NCI-H526 treated with DMSO at 0.1 percent for 48 hours (cell line): Measurements from ENCODE around the gene GNG13.
A peak's percentile ranks its signal among the peaks of the same experiment; 100 is the strongest.

Source experiments
- DNase-seq: peaks from one replicate; lab custom pipeline; 2025; lab: John Stamatoyannopoulos, UW

Gene GNG13

GRCh38 chr16:793414-793813, 7.1 kb downstream of the GNG13 start:
- DNase-seq, result no peak

- no peak for DNase-seq
Observed at GRCh38 chr16:792221-792995, 8.1 kb downstream of the GNG13 start.

DNA sequence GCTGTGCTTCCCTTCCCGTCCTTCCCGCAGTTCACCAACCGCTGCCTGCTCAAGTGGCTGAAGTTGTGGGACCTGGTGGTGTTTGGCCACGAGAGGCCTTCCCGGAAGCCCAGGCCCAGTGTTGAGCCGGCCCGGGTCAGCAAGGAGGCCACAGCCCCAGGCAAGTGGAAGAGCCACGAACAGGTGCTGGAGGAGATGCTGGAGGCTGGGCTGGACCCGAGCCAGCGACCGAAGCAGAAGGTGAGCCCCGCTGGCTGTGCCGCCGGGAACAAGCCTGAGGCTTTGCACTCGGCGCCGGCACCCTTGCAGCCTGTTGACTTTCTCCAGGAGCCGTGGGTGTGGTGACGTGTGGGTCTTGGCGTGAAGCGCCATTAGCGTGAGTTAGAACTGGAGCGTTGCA, 9.4 kb downstream of the GNG13 start:
- no peak for DNase-seq

DNA sequence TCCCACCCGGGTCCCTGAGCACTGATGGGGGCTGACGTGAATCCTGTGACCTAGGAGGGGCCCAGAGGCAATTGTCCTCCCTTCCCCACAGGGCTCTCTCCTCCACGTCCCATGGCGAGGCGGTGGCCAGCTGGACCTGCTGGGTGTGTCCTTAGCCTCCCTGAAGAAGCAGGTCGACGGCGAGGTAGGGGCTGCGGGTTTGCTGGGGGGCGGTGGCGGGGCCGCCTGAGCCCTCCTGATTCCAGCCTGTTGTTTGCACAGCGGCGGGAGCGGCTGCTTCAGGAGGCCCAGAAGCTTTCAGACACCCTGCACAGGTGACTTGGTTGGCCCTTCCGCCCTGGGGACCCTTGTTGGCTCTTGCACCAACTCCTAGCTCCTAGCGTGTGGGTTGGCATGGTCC, 10.4 kb downstream of the GNG13 start:
- no peak for DNase-seq

DNA sequence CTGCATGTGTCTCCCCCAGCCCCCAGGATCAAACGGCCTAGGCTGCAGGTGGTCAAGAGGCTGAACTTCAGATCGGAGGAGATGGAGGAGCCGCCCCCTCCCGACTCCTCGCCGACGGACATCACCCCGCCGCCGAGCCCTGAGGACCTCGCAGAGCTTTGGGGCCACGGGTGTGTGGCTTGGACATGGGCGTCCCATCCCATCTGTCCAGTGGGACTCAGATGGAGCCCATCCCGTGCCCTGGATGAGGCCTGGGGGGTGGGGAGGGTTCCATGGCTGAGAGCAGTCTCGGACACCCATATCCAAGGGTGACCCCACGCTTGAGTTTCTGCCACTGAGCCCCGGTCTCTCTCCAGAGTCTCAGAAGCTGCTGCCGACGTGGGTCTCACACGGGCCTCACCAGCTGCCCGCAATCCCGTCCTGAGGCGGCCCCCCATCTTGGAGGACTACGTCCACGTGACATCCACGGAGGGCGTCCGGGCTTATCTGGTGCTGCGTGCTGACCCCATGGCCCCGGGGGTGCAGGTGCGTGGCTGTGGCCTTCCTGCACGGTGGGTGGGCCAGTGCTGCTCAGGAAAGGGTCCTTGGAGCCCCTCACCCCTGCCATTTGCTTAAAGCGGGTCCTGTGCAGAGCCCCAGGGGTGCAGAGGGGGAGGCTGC, 11.2 kb downstream of the GNG13 start:
- DNase-seq, result no peak

DNA sequence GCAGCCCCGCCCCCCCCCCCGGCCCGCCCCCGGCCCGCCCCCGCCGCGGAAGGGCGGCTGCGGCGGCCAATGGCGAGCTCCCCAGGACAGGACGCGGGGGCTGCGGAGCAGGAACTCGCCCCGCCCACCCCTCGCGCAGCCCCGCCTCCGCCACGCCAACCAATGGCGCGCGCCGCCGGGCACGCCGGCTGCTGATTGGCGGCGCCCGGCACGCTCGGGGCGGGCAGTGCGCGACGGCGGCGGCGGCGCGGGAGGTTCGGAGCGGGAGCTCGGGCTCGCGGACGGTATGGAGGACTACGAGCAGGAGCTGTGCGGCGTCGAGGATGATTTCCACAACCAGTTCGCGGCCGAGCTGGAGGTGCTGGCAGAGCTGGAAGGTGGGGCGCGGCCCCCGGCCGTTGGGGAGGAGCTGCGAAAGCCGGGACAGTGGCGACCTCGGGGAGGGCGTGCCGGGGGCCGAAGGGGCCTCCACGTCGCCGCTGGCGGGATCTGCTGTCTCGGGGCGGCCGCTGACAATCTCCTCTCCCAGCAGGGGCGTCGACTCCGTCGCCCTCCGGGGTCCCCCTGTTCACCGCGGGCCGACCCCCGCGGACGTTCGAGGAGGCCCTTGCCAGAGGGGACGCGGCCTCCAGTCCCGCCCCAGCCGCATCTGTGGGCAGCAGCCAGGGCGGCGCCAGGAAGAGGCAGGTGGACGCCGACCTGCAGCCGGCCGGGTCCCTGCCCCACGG, 12.0 kb downstream of the GNG13 start, which contains the start of gene CHTF18:
CHTF18 (plus strand) TSS at position 222 of the 728 bp plus-strand sequence; CDS start at position 287, 65 bp downstream.
- DNase-seq, result peak; percentile 66

GRCh38 chr16:787978-788398, 12.5 kb downstream of the GNG13 start, which contains the start of gene RPUSD1:
Gene RPUSD1, minus strand, starts transcription at chr16:788381. Its CDS starts 644 bp downstream, at chr16:787737.
- no peak for DNase-seq

DNA sequence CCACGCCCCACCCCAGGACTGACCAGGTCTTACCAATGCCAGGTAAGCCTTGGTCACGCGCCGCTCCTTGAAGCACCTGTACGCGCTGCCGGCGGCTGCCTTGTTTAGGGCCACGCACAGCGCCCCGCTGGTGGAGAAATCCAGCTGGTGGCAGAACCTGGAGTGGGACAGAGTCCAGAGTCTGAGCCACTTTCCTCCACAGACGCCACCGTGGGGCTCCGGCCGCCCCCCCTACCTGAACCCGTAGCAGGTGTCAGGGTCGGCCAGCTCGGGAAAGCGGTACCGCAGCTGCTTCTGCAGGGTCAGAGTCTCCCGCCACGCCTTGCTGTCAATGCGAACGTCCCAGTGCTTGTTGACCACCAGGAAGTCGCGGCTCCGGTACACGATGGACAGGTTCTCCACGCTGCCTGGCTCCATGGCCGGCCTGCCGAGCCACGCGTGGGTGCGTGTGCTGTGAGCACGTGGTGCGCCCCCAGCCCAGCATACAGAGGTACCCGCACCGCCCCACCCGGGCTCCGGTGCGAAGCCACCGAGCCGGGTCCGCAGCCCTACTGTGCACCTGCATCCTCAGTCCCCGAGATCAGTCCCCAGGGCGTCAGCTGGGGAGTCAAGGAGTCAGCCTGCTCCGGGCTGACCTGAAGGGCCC, 13.1 kb downstream of the GNG13 start:
- DNase-seq, result no peak

DNA sequence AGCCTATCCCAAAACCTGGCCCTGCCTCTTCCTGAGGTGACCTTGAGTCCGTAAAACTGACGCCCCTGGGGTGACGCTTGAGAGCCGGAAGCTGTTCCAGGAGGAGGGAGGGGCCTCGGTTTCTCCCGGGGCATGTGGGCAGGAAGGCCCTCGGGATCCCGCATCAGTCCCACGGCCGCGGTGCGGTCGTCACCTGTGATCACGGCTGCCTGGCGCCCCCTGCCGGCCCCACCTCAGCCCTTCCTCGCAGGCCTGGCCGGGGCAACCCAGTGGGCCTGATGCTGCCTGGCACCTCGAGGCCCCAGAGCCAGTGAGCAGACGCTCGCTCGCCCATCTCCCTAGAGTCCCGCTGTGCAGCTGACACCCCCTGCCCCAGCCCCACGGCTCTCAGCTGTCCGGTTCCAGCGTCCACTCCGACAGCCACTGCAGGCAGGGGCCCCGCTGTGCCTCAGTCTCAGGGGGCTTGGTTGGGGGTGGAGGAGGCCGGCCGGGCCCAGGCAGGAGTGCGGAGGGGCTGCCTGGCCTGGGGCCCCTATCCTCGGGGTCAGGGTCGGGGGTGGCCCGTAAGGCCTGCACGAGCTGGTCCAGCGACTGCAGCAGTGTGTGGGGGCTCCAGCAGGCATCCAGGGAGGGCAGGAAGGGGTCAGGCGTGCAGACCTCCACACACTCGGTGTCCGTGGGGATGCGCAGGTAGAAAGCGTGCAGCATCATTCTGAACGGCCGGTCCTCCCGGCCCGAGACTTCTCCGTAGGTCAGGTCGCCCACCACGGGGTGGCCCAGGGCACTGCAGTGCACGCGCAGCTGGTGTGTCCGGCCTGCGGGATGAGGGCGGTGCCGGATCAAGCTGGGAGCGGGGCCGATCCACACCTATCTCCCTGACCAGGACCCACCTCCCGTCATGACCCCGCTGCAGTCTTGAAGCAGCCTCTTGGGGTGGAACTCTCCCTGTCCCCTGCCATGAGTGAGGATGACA, 14.7 kb downstream of the GNG13 start:
- peak; percentile 25 for DNase-seq

DNA sequence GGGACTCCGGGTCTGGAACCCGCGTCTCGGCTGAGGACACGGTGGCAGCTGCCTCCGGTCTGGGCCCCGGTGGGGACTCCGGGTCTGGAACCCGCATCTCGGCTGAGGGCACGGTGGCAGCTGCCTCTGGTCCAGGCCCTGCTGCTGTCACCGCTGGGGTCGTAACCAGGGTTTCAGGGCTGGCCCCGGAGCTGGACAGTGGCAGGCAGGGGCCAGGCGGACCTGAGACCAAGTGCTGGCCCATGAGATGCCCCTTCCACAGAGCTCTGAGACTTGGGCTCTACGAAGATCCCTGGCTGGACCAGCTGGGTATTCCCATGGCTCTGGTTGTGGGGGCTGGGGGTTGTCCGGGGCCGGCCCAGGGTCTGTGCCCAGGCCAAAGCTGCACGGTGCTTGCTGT, 16.1 kb downstream of the GNG13 start:
- DNase-seq, result no peak

DNA sequence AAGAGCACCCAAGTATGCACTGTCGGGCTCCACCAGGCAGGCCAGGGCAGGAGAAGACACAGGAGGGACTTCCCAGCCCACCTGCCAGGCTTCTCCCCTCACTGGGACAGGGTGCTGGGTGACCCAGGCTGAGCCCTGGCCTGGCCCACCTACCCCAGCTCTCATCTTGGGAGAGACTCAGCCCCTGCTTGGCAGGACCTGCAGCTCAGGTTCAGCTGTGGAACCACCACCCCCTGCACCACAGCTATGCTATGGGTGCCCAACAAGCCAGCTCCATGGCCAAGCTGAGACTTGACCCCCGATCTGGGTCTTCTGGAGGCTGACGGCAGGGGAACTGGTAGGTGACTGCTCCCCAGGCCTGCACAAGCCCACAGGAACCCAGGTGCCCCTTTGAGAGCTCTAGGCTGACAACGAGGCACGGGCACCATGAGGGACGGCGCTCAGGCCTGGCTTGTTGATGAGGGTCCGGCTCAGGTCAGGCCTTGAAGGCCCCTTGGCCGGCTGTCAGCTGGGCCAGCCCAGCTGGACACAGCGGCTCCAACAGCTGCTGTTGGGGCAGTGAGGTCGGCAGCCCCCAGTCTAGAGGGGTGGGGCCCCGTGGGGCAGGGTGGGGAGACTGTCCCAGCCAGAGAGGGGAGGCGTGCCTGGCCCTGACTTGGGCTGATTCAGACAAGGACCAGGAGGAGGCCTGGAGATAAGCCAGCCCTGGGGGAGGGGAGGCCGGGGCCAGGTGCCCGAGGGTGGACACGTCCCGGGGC, 17.0 kb downstream of the GNG13 start:
- DNase-seq, result no peak

- no peak for DNase-seq
Observed at GRCh38 chr16:782766-783403, 17.6 kb downstream of the GNG13 start.

- DNase-seq, result no peak
Observed at GRCh38 chr16:782258-782657, 18.3 kb downstream of the GNG13 start.

GRCh38 chr16:781346-782010, 19.1 kb downstream of the GNG13 start:
- DNase-seq, result no peak

DNA sequence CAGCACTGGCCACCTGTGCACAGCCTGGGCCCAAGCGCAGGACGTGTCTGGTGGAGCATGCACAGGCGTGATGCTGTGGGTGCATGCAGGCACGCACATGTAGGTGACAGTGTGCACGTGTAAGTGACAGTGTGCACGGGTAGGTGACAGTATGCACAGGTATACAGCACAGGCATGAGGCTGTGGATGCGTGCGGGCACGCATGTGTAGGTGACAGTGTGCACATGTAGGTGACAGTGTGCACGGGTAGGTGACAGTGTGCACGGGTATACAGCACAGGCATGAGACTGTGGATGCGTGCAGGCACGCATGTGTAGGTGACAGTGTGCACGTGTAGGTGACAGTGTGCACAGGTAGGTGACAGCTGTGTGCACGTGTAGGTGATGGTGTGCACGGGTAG, 20.2 kb downstream of the GNG13 start:
- no peak for DNase-seq

- no peak for DNase-seq
Observed at GRCh38 chr16:779561-779960, 21.0 kb downstream of the GNG13 start.

DNA sequence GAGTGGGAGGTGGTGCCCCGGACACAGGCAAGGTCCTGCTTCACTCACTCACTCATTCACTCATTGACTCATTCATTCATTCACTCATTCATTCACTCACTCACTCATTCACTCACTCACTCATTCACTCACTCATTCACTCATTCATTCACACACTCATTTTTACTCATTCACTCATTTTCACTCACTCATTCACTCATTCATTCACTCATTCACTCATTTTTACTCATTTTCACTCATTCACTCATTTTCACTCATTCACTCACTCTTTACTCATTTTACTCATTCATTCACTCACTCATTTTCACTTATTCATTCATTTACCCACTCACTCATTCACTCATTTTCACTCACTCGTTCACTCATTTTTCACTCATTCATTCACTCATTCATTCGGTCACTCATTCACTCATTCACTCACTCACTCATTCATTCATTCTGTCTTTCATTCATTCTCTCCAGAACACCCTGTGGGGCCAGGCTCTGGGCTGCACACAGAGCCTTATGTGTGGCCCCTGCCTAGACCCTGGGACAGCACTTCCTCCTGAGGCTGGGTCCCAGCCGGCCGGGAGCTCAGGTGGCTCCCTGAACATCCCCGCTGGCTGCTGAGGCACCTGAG, 21.5 kb downstream of the GNG13 start:
- no peak for DNase-seq

GRCh38 chr16:778447-778846, 22.1 kb downstream of the GNG13 start:
- no peak for DNase-seq

GRCh38 chr16:777826-778225, 22.7 kb downstream of the GNG13 start:
- DNase-seq, result peak; percentile 5
